Endothelial cell of umbilical vein (primary cell): ENCODE results near the gene RNF168.

Experiments used
- CTCF ChIP-seq, 2 donors: IDR thresholded peaks; 1 replicate in 1 of 2; 2 replicates in 1 of 2; pipeline ENCODE4 v1.5.1; 2011; ENCODE audit warnings: low read length in 2 of 2, mild to moderate bottlenecking in 2 of 2, moderate library complexity in 2 of 2, control low read depth in 1 of 2, inconsistent platforms in 1 of 2, low read depth in 1 of 2; ENCODE audit not compliant: insufficient read depth in 1 of 2; ENCODE audit errors: extremely low read depth in 1 of 2
- FOS ChIP-seq: IDR thresholded peaks from 2 replicates; pipeline ENCODE4 v1.6.1; 2011; ENCODE audit warnings: mild to moderate bottlenecking, low read length, moderate library complexity, borderline replicate concordance; ENCODE audit not compliant: insufficient read depth

- TF ChIP-seq FOS = no peak
- TF ChIP-seq CTCF (IDR thresholded peaks at IDR 0.05; ENCODE audit: extremely low read depth in 1 of 2, insufficient read depth in 1 of 2, low read depth in 1 of 2, low read length in 2 of 2) = no peak
Observed at GRCh38 chr3:196531418-196531817, 27.9 kb upstream of the RNF168 start.
